Stomach (tissue), 9 donors: ENCODE data around the gene STMP1. TPM values are rescaled to one million over a fixed set of nuclear protein-coding genes. Genes with fewer than 3 reads are reported as not detected.

Experiments used
- DNase-seq, 2 donors: peaks; one replicate each; pipeline versions ENCODE4 v3.0.0 to v3.0.0-alpha.2; 2013 to 2019
- H3K27ac ChIP-seq, 5 donors: fragments of 200-600 bp in 4 of 5; sonication (generic) in 4 of 5; one replicate each; pipeline ENCODE4 v1.5.1; 2013 to 2019; ENCODE audit warnings: mild to moderate bottlenecking in 1 of 5, moderate library complexity in 1 of 5
- H3K27me3 ChIP-seq, 3 donors: fragments of 200-600 bp; sonication (generic); one replicate each; pipeline ENCODE4 v1.5.1; 2017 to 2019; ENCODE audit warnings: mixed run types in 1 of 3
- H3K36me3 ChIP-seq, 4 donors: fragments of 200-600 bp; sonication (generic); 1 replicate in 3 of 4; 2 replicates in 1 of 4; pipeline ENCODE4 v1.5.1; 2016 to 2019
- H3K4me1 ChIP-seq, 4 donors: fragments of 200-600 bp; sonication (generic); one replicate each; pipeline ENCODE4 v1.5.1; 2016 to 2019
- H3K4me3 ChIP-seq, 4 donors: fragments of 200-600 bp; sonication (generic) in 3 of 4; one replicate each; pipeline ENCODE4 v1.5.1; 2016 to 2019; ENCODE audit warnings: mild to moderate bottlenecking in 1 of 4
- H3K9me3 ChIP-seq, 4 donors: fragments of 200-600 bp; sonication (generic); one replicate each; pipeline ENCODE4 v1.5.1; 2016 to 2019
- EP300 ChIP-seq: sonication (generic); formaldehyde crosslinking; IDR thresholded peaks from one replicate; pipeline ENCODE4 v1.6.1; 2017; ENCODE audit warnings: antibody characterized with exemption
- POLR2A ChIP-seq, 4 donors: fragments of 450-650 bp; IDR thresholded peaks; one replicate each; pipeline ENCODE4 v1.6.1; 2016; ENCODE audit warnings: antibody characterized with exemption in 4 of 4, control low read depth in 2 of 4, mild to moderate bottlenecking in 1 of 4, moderate library complexity in 1 of 4
- POLR2AphosphoS5 ChIP-seq, 3 donors: sonication (generic); formaldehyde crosslinking; IDR thresholded peaks; one replicate each; pipeline ENCODE4 v1.6.1; 2016; ENCODE audit warnings: antibody characterized with exemption in 3 of 3
- WGBS, 5 donors: extraction: QIAGEN DNeasy Blood & Tissue Kit in 3 of 5; methylation state at CpG; one replicate each; pipeline versions ENCODE4 v1.1.5 to v1.1.7; 2013 to 2018; 5-methylcytosine and 5-hydroxymethylcytosine counted together
- intact Hi-C: fragments of 100-400 bp; cut with DNase I; formaldehyde crosslinking; loops from one replicate; pipeline ENCODE4 v1.15.1; 2023; ENCODE audit warnings: low total_unique reads
- polyA plus RNA-seq, 3 donors: library from polyadenylated mRNA; stranded (reverse); fragments of 200-250 nt; gene quantifications; one replicate each; pipeline ENCODE4 v1.2.3, GENCODE V29; 2013
- total RNA-seq, 5 donors: library from RNA; depleted of rRNA; stranded (reverse); fragments of >200 nt; gene quantifications; one replicate each; pipeline versions ENCODE4 v1.1.0 to v1.2.3, GENCODE V29; 2014 to 2016
- TF ChIP-seq, protein P1 (sequence below), 7 experiments: fragments of 450-650 bp in 4 of 7; fragments of 200-600 bp in 3 of 7; sonication (generic) in 3 of 7; IDR thresholded peaks; one replicate each; pipeline ENCODE4 v1.5.1; 2016 to 2019; ENCODE audit warnings: antibody characterized with exemption in 7 of 7, control low read depth in 2 of 7, mild to moderate bottlenecking in 1 of 7
- donor health status: healthy with polysubstance abuse.
- donor health status: Bipolar disorder and iron deficiency.
- donor health status: healthy.

The STMP1 gene
- total and polyA plus RNA-seq, 8 donors: 3.5 to 42.0 (median 18.0) TPM

DNA sequence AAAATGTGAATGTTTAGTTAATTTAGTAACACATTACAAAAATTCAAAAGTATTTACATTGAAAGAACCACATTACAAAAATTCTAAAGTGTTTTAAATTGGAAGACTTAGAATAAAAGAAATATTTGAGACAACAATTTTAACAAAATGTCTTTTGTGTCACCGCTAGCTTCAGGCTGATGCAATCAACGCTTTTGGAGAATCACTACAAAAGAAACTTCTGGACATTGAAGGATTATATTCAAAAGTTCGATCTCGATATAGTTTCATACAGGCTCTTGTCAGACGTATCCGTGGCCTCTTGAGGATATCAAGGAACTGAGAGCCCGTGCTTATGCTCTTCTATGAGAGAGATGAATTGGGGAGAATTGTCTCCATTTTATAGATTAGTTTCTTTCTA is 14.1 kb upstream of the STMP1 start:
- Histone ChIP-seq H3K36me3 (peaks cover 9 to 66% (median 62%) of the 10 kb centered on the region in 4 donors), H3K4me1 (no peaks in the 10 kb centered on the region), H3K4me3 (no peak overlapping the region), H3K9me3 (no peaks in the 10 kb centered on the region), H3K27ac (no peak overlapping the region), H3K27me3 (no peaks in the 10 kb centered on the region)
- 87 to 96% (median 91%) methylated on average over 7 of the region's 7 CpGs for WGBS, 5 donors
- DNase-seq: no peak
- intact Hi-C loops: loop anchor here (10.0 kb wide), 1 partner anchor 373 kb away; no protein-coding TSS in a partner anchor
- TF ChIP-seq POLR2A (IDR thresholded peaks at IDR 0.05): no peak
- no peak for TF ChIP-seq EP300
- TF ChIP-seq, protein P1, sequence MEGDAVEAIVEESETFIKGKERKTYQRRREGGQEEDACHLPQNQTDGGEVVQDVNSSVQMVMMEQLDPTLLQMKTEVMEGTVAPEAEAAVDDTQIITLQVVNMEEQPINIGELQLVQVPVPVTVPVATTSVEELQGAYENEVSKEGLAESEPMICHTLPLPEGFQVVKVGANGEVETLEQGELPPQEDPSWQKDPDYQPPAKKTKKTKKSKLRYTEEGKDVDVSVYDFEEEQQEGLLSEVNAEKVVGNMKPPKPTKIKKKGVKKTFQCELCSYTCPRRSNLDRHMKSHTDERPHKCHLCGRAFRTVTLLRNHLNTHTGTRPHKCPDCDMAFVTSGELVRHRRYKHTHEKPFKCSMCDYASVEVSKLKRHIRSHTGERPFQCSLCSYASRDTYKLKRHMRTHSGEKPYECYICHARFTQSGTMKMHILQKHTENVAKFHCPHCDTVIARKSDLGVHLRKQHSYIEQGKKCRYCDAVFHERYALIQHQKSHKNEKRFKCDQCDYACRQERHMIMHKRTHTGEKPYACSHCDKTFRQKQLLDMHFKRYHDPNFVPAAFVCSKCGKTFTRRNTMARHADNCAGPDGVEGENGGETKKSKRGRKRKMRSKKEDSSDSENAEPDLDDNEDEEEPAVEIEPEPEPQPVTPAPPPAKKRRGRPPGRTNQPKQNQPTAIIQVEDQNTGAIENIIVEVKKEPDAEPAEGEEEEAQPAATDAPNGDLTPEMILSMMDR (IDR thresholded peaks at IDR 0.05): no peak
- TF ChIP-seq POLR2AphosphoS5 (IDR thresholded peaks at IDR 0.05): no peak

DNA sequence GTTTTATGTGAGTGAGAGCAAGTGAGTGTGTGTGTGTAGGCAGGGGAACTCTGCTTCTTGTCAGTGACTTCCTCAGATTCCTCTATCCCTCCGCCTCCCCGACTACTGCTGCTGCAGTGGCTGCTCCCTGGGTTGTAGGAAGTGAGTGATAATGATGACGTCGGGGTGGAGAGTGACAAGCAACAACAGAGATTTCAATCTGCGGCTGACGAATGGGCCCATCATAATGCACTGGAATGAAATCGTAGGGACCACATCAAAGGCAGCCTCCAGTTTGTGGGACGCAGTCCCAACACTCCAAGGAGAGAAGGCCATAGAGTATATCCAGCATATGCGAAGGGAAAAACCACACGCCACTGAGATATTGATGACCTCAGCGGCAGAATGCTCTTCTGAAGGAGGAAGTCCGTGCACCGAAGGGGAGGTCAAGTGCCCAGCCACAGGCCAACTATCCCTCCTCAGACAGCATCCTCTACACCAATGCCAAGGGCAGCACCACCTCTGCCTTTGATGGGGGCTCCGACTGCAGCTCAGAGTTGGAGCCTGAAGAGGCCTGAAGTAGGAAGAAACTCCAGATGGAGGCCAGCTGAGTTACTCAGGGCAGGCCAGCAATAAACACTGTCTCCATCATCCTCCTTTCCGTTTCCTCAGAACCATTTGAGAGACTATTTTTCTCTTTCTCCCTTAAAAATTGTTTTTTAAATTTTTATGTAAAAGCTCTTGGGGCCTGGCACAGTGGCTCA is 11.3 kb upstream of the STMP1 start:
- TF ChIP-seq EP300: no peak
- 68 to 89% (median 84%) methylated on average over 15 of the region's 15 CpGs for WGBS, 5 donors
- H3K9me3 ChIP-seq: no peaks in the 10 kb centered on the region
- H3K4me3 ChIP-seq: no peak overlapping the region
- no peak overlapping the region for H3K27ac ChIP-seq
- peaks cover 9 to 44% (median 39%) of the 10 kb centered on the region in 4 donors for H3K36me3 ChIP-seq
- intact Hi-C loops: no loop called here
- no peaks in the 10 kb centered on the region for H3K27me3 ChIP-seq
- no peaks in the 10 kb centered on the region for H3K4me1 ChIP-seq
- peak in 1 of 2 donors; percentile 40 for DNase-seq

DNA sequence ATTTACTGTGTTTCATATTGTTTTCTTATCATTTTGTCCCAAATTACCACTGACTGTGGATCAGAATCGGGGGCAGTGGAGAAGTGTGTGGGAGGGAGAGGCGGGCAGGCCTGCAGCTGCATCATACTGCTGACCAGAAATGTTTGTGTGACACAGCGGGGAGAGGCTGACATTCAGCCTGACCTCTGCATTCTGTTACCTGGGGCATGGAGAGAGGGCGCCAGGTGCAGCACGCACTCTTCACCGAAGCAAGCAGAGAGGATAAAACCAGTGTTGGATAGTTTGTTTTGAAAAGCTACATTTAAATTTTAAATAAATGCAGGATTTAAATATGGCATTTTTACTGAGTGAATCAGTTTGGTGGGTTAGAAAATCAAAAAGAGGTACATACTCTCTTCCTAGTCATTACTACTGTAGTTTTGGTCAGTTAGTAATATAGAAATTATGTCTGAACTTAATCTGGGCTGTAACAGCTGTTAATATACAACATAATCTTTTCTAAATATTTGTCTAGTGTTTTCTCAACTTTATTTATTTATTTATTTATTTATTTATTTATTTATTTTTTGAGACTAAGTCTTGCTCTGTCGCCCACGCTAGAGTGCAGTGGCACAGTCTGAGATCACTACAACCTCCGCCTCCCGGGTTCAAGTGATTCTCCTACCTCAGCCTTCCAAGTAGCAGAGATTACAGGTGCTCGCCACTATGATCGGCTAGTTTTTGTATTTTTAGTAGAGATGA is 8.8 kb upstream of the STMP1 start:
- Histone ChIP-seq H3K36me3 (peaks cover 0 to 18% (median 15%) of the 10 kb centered on the region in 4 donors), H3K9me3 (no peaks in the 10 kb centered on the region), H3K4me1 (no peaks in the 10 kb centered on the region), H3K27ac (no peak overlapping the region), H3K27me3 (no peaks in the 10 kb centered on the region), H3K4me3 (no peak overlapping the region)
- WGBS, 5 donors: 77 to 88% (median 78%) methylated on average over 12 of the region's 12 CpGs
- TF ChIP-seq, protein P1 (IDR thresholded peaks at IDR 0.05): no peak
- TF ChIP-seq EP300 (no peak), POLR2A (IDR thresholded peaks at IDR 0.05) (no peak), POLR2AphosphoS5 (IDR thresholded peaks at IDR 0.05) (no peak)
- DNase-seq: peak in 1 of 2 donors; percentile 72
- intact Hi-C loops: no loop called here

DNA sequence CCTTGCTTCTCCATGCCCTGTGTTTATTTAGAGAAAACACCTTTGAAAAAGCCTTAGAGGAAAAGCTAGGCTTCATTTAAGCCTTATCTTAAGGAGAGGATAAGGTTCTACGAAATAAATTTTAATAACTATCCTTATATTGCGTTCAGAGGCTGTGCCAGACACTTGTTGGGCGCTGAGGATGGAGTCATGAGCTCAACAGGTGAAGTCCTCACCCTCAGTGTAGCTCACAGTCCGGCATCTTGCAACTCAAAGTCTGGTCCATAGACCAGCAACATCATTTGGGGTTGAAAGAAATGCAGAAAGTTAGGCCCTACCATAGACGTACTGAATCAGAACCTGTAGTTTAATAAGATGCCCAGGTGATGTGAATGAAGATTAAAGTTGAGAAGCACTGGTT is 3.8 kb upstream of the STMP1 start:
- Histone ChIP-seq H3K4me3 (no peak overlapping the region), H3K36me3 (no peaks in the 10 kb centered on the region), H3K27ac (no peak overlapping the region), H3K9me3 (no peaks in the 10 kb centered on the region), H3K4me1 (peaks cover 6 to 19% (median 12%) of the 10 kb centered on the region in 4 donors), H3K27me3 (no peaks in the 10 kb centered on the region)
- DNase-seq: no peak
- 82 to 92% (median 89%) methylated on average over 5 of the region's 5 CpGs for WGBS, 5 donors
- intact Hi-C loops: no loop called here
- TF ChIP-seq, protein P1 (IDR thresholded peaks at IDR 0.05): no peak
- TF ChIP-seq EP300: no peak
- no peak for TF ChIP-seq POLR2A (IDR thresholded peaks at IDR 0.05)
- TF ChIP-seq POLR2AphosphoS5 (IDR thresholded peaks at IDR 0.05): no peak
